H1 (cell line): Measurements from ENCODE around the gene PCNX4. TPM values are rescaled to one million over a fixed set of nuclear protein-coding genes. Genes with fewer than 3 reads are reported as not detected.

Experiments
- ASH2L ChIP-seq: fragments of 200-600, 300-600 bp; sonication (generic); IDR thresholded peaks from one replicate; pipeline ENCODE4 v1.7.1; 2017; ENCODE audit warnings: low read length
- FOSL1 ChIP-seq: IDR thresholded peaks from 2 replicates; pipeline ENCODE4 v1.6.1; 2011; ENCODE audit warnings: mild to moderate bottlenecking, low read depth, low read length, moderate library complexity; ENCODE audit not compliant: insufficient read depth
- polyA plus RNA-seq, 7 experiments: library from polyadenylated mRNA; depleted of rRNA in 3 of 7; stranded (reverse) in 5 of 7; unstranded in 2 of 7; fragments of >200 nt in 5 of 7; fragments of 200-250 nt in 2 of 7; gene quantifications; 1 replicate in 5 of 7; 2 replicates in 1 of 7; 4 replicates in 1 of 7; pipeline versions ENCODE4 v1.2.1 to v1.2.3, GENCODE V29; 2011 to 2013; ENCODE audit warnings: missing spikeins in 2 of 7, mixed read lengths in 2 of 7
- total RNA-seq: library from RNA; stranded (reverse); fragmentation: NEBNext Ultra II Directional; extraction: Animal tissue kit (Norgen Biotek cat#: 25700); gene quantifications from 2 replicates; pipeline ENCODE4 v1.2.1, GENCODE V29; 2021

The PCNX4 gene
- total and polyA plus RNA-seq, 2 of the 8 experiments (the other 6 are each of a cell fraction or from before 2014, with no cell fraction given) = 28.4 to 35.5 TPM

GRCh38 chr14:60217713-60218112, 126.0 kb downstream of the PCNX4 start (continued):
- no peak for TF ChIP-seq ASH2L
- no peak for TF ChIP-seq FOSL1

Other genes starting within 250 kb of the PCNX4 start
- gene RTN1, start 221.1 kb upstream of the PCNX4 start, total RNA-seq = 2.8 and 2.9 TPM in 2 replicates
- 4.2 and 4.9 TPM in 2 replicates for gene RTN1, start 221.1 kb upstream of the PCNX4 start, polyA plus RNA-seq (2011; rRNA removed)
- gene LRRC9, start 171.8 kb upstream of the PCNX4 start, total RNA-seq = 0.84 and 1.8 TPM in 2 replicates
- 0.12 and 0.16 TPM in 2 replicates for gene LRRC9, start 171.8 kb upstream of the PCNX4 start, polyA plus RNA-seq (2011; rRNA removed)
- gene DHRS7, start 73.5 kb downstream of the PCNX4 start, total RNA-seq = 26.1 and 27.5 TPM in 2 replicates
- gene DHRS7, start 73.5 kb downstream of the PCNX4 start, polyA plus RNA-seq (2011; rRNA removed) = 10.8 and 23.9 TPM in 2 replicates
- 45.2 and 51.2 TPM in 2 replicates for gene PPM1A, start 157.3 kb downstream of the PCNX4 start, total RNA-seq
- 6.6 and 14.0 TPM in 2 replicates for gene PPM1A, start 157.3 kb downstream of the PCNX4 start, polyA plus RNA-seq (2011; rRNA removed)